ENCODE data around the gene DLG1.

GRCh38 chr3:197026481-197026866 is 271.9 kb downstream of the DLG1 start:
- TF ChIP-seq, protein P1, sequence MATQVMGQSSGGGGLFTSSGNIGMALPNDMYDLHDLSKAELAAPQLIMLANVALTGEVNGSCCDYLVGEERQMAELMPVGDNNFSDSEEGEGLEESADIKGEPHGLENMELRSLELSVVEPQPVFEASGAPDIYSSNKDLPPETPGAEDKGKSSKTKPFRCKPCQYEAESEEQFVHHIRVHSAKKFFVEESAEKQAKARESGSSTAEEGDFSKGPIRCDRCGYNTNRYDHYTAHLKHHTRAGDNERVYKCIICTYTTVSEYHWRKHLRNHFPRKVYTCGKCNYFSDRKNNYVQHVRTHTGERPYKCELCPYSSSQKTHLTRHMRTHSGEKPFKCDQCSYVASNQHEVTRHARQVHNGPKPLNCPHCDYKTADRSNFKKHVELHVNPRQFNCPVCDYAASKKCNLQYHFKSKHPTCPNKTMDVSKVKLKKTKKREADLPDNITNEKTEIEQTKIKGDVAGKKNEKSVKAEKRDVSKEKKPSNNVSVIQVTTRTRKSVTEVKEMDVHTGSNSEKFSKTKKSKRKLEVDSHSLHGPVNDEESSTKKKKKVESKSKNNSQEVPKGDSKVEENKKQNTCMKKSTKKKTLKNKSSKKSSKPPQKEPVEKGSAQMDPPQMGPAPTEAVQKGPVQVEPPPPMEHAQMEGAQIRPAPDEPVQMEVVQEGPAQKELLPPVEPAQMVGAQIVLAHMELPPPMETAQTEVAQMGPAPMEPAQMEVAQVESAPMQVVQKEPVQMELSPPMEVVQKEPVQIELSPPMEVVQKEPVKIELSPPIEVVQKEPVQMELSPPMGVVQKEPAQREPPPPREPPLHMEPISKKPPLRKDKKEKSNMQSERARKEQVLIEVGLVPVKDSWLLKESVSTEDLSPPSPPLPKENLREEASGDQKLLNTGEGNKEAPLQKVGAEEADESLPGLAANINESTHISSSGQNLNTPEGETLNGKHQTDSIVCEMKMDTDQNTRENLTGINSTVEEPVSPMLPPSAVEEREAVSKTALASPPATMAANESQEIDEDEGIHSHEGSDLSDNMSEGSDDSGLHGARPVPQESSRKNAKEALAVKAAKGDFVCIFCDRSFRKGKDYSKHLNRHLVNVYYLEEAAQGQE (IDR thresholded peaks at IDR 0.05; ENCODE audit: borderline replicate concordance) = no peak
- TF ChIP-seq, protein P2, sequence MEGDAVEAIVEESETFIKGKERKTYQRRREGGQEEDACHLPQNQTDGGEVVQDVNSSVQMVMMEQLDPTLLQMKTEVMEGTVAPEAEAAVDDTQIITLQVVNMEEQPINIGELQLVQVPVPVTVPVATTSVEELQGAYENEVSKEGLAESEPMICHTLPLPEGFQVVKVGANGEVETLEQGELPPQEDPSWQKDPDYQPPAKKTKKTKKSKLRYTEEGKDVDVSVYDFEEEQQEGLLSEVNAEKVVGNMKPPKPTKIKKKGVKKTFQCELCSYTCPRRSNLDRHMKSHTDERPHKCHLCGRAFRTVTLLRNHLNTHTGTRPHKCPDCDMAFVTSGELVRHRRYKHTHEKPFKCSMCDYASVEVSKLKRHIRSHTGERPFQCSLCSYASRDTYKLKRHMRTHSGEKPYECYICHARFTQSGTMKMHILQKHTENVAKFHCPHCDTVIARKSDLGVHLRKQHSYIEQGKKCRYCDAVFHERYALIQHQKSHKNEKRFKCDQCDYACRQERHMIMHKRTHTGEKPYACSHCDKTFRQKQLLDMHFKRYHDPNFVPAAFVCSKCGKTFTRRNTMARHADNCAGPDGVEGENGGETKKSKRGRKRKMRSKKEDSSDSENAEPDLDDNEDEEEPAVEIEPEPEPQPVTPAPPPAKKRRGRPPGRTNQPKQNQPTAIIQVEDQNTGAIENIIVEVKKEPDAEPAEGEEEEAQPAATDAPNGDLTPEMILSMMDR (IDR thresholded peaks at IDR 0.05; ENCODE audit: poor library complexity, severe bottlenecking) = no peak

Measured in neural cell (in vitro differentiated cells).